NCI-H2227 (cell line): ENCODE results near the gene HFE.

Source experiments
- DNase-seq: peaks from one replicate; lab custom pipeline; 2025; ENCODE audit not compliant: unreplicated experiment; lab: John Stamatoyannopoulos, UW

HFE gene

GRCh38 chr6:26130581-26131249, 43.5 kb downstream of the HFE start:
- no peak for DNase-seq

GRCh38 chr6:26131618-26132017, 44.4 kb downstream of the HFE start:
- DNase-seq, result no peak

GRCh38 chr6:26133730-26134129, 46.5 kb downstream of the HFE start:
- DNase-seq, result no peak

GRCh38 chr6:26136321-26136720, 49.1 kb downstream of the HFE start:
- DNase-seq, result no peak

GRCh38 chr6:26140254-26140966, 53.2 kb downstream of the HFE start:
- no peak for DNase-seq

GRCh38 chr6:26140967-26141294, 53.7 kb downstream of the HFE start:
- DNase-seq, result no peak

- no peak for DNase-seq
Observed at GRCh38 chr6:26141378-26141904, 54.2 kb downstream of the HFE start.

- no peak for DNase-seq
Observed at GRCh38 chr6:26142026-26142425, 54.8 kb downstream of the HFE start.
